Neural cell (in vitro differentiated cells): ENCODE results near the gene REPIN1. TPM values are rescaled to one million over a fixed set of nuclear protein-coding genes. Genes with fewer than 3 reads are reported as not detected.

Experiments used
- H2AFZ ChIP-seq: fragments of 200-600, 300-800 bp; sonication (generic), shearing (Covaris generic); 2 replicates; pipeline ENCODE4 v1.6.0; 2014; ENCODE audit warnings: low read depth, mild to moderate bottlenecking, antibody characterized with exemption, low read length, moderate library complexity
- H3F3A ChIP-seq: fragments of 200-600 bp; shearing (Covaris generic); 2 replicates; pipeline ENCODE4 v1.6.1; 2016; ENCODE audit warnings: mild to moderate bottlenecking, moderate library complexity, mixed read lengths, antibody characterized with exemption, low read length; ENCODE audit not compliant: insufficient read depth, poor library complexity, severe bottlenecking
- H3K27ac ChIP-seq: fragments of 200-600, 300-800 bp; sonication (generic), shearing (Covaris generic); 2 replicates; pipeline ENCODE4 v1.5.1; 2014; ENCODE audit warnings: mild to moderate bottlenecking, low read length, moderate library complexity
- H3K27me3 ChIP-seq: fragments of 300-800, 200-600 bp; sonication (generic), shearing (Covaris generic); 2 replicates; pipeline ENCODE4 v1.6.0; 2014; ENCODE audit warnings: mild to moderate bottlenecking, low read depth, low read length, moderate library complexity; ENCODE audit not compliant: insufficient read depth
- H3K36me3 ChIP-seq: fragments of 300-800, 200-600 bp; sonication (generic), shearing (Covaris generic); 2 replicates; pipeline ENCODE4 v1.5.1; 2014; ENCODE audit warnings: mild to moderate bottlenecking, antibody characterized with exemption, low read length, moderate library complexity; ENCODE audit not compliant: insufficient read depth
- H3K4me2 ChIP-seq: fragments of 300-800, 200-600 bp; sonication (generic), shearing (Covaris generic); 2 replicates; pipeline ENCODE4 v1.6.0; 2014; ENCODE audit warnings: mild to moderate bottlenecking, low read length
- H3K4me3 ChIP-seq: fragments of 300-800, 200-600 bp; sonication (generic), shearing (Covaris generic); 2 replicates; pipeline ENCODE4 v1.5.1; 2014; ENCODE audit warnings: mild to moderate bottlenecking, low read length, moderate library complexity
- H3K79me2 ChIP-seq: fragments of 200-600 bp; shearing (Covaris generic); replicated peaks from 2 replicates; pipeline ENCODE4 v1.6.0; 2014; ENCODE audit warnings: mild to moderate bottlenecking, low read length, moderate library complexity; ENCODE audit not compliant: insufficient read depth
- H3K9ac ChIP-seq: fragments of 300-800, 200-600 bp; sonication (generic), shearing (Covaris generic); 2 replicates; pipeline ENCODE4 v1.6.1; 2016; ENCODE audit warnings: mild to moderate bottlenecking, low read length, mixed read lengths
- H3K9me2 ChIP-seq: fragments of 200-600 bp; shearing (Covaris generic); 2 replicates; pipeline ENCODE4 v1.6.1; 2016; ENCODE audit warnings: mild to moderate bottlenecking, low read length, mixed read lengths; ENCODE audit not compliant: insufficient read depth
- H3K9me3 ChIP-seq: fragments of 200-600, 300-800 bp; sonication (generic), shearing (Covaris generic); 2 replicates; pipeline ENCODE4 v1.6.1; 2016; ENCODE audit warnings: mild to moderate bottlenecking, mixed run types, low read length, moderate library complexity, mixed read lengths
- H4K20me1 ChIP-seq: fragments of 200-600 bp; shearing (Covaris generic); 2 replicates; pipeline ENCODE4 v1.6.1; 2016; ENCODE audit warnings: mild to moderate bottlenecking, mixed run types; ENCODE audit not compliant: insufficient read depth
- EP300 ChIP-seq: fragments of 450-650 bp; conservative IDR thresholded peaks from 2 replicates; pipeline ENCODE4 v1.6.1; 2014; ENCODE audit warnings: antibody characterized with exemption, mild to moderate bottlenecking, moderate library complexity; ENCODE audit not compliant: poor library complexity, severe bottlenecking
- EZH2 ChIP-seq: fragments of 200-600, 300-800 bp; shearing (Covaris generic), sonication (generic); IDR thresholded peaks from 2 replicates; pipeline ENCODE4 v1.6.1; 2014; ENCODE audit warnings: antibody characterized with exemption, low read length, borderline replicate concordance, mild to moderate bottlenecking; ENCODE audit not compliant: insufficient read depth, poor library complexity, severe bottlenecking
- MXI1 ChIP-seq: fragments of 450-650 bp; conservative IDR thresholded peaks from 2 replicates; pipeline ENCODE4 v1.6.1; 2014; ENCODE audit warnings: antibody characterized with exemption, mild to moderate bottlenecking; ENCODE audit not compliant: poor library complexity, severe bottlenecking
- POLR2AphosphoS5 ChIP-seq: IDR thresholded peaks from 2 replicates; pipeline ENCODE4 v1.6.1; 2012
- RAD21 ChIP-seq: fragments of 450-650 bp; conservative IDR thresholded peaks from 2 replicates; pipeline ENCODE4 v1.6.1; 2014; ENCODE audit warnings: antibody characterized with exemption, mild to moderate bottlenecking, moderate library complexity
- SMC3 ChIP-seq: fragments of 450-650 bp; conservative IDR thresholded peaks from 2 replicates; pipeline ENCODE4 v1.6.1; 2014; ENCODE audit warnings: antibody characterized with exemption, mild to moderate bottlenecking, moderate library complexity; ENCODE audit not compliant: poor library complexity
- TAF1 ChIP-seq: IDR thresholded peaks from 2 replicates; pipeline ENCODE4 v1.6.1; 2012; ENCODE audit warnings: low read depth
- polyA plus RNA-seq: library from polyadenylated mRNA; depleted of rRNA; stranded (reverse); fragments of >200 nt; gene quantifications from 2 replicates; pipeline ENCODE4 v1.2.3, GENCODE V29; 2014
- TF ChIP-seq, protein P1 (sequence below): IDR thresholded peaks from 2 replicates; pipeline ENCODE4 v1.6.1; 2012; ENCODE audit warnings: borderline replicate concordance
- TF ChIP-seq, protein P2 (sequence below): fragments of 450-650 bp; IDR thresholded peaks from 2 replicates; pipeline ENCODE4 v1.5.1; 2014; ENCODE audit warnings: antibody characterized with exemption, mild to moderate bottlenecking, moderate library complexity; ENCODE audit not compliant: poor library complexity, severe bottlenecking

Gene REPIN1
- polyA plus RNA-seq, 1 donor from 2014 or later: 95.5 TPM

DNA sequence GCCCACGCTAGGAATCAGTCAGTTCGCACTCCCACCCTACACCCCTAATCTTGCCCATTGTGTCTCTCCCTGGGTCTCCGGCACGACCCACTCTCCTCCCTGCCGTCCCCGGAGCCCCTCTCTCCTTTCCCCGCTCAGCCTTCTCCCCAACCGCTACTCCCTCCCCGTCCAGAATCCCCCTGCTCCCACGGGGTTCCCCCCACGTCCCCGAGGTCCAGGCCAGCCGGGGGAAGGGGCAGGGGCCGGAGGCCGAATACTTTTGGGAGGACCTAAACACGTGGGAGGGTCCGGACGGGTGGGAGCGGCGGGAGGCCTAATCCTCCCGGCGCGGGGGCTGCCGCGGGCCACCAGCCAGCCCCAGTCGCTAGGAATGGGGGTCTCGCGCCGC lies 27.8 kb upstream of the REPIN1 start:
- Histone ChIP-seq H3K9ac (no peak overlapping the region), H3F3A (no peaks in the 10 kb centered on the region), H2AFZ (no peak overlapping the region), H3K36me3 (no peaks in the 10 kb centered on the region), H3K9me3 (no peaks in the 10 kb centered on the region), H3K27me3 (peaks cover 39% of the 10 kb centered on the region), H3K27ac (no peak overlapping the region), H4K20me1 (no peaks in the 10 kb centered on the region), H3K4me3 (no peak overlapping the region), H3K9me2 (no peaks in the 10 kb centered on the region), H3K79me2 (no peaks in the 10 kb centered on the region), H3K4me2 (no peak overlapping the region)
- TF ChIP-seq EZH2 (no peak), TAF1 (no peak), POLR2AphosphoS5 (no peak), RAD21 (no peak), EP300 (no peak), MXI1 (no peak), SMC3 (no peak)
- TF ChIP-seq, protein P1, sequence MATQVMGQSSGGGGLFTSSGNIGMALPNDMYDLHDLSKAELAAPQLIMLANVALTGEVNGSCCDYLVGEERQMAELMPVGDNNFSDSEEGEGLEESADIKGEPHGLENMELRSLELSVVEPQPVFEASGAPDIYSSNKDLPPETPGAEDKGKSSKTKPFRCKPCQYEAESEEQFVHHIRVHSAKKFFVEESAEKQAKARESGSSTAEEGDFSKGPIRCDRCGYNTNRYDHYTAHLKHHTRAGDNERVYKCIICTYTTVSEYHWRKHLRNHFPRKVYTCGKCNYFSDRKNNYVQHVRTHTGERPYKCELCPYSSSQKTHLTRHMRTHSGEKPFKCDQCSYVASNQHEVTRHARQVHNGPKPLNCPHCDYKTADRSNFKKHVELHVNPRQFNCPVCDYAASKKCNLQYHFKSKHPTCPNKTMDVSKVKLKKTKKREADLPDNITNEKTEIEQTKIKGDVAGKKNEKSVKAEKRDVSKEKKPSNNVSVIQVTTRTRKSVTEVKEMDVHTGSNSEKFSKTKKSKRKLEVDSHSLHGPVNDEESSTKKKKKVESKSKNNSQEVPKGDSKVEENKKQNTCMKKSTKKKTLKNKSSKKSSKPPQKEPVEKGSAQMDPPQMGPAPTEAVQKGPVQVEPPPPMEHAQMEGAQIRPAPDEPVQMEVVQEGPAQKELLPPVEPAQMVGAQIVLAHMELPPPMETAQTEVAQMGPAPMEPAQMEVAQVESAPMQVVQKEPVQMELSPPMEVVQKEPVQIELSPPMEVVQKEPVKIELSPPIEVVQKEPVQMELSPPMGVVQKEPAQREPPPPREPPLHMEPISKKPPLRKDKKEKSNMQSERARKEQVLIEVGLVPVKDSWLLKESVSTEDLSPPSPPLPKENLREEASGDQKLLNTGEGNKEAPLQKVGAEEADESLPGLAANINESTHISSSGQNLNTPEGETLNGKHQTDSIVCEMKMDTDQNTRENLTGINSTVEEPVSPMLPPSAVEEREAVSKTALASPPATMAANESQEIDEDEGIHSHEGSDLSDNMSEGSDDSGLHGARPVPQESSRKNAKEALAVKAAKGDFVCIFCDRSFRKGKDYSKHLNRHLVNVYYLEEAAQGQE: no peak
- TF ChIP-seq, protein P2, sequence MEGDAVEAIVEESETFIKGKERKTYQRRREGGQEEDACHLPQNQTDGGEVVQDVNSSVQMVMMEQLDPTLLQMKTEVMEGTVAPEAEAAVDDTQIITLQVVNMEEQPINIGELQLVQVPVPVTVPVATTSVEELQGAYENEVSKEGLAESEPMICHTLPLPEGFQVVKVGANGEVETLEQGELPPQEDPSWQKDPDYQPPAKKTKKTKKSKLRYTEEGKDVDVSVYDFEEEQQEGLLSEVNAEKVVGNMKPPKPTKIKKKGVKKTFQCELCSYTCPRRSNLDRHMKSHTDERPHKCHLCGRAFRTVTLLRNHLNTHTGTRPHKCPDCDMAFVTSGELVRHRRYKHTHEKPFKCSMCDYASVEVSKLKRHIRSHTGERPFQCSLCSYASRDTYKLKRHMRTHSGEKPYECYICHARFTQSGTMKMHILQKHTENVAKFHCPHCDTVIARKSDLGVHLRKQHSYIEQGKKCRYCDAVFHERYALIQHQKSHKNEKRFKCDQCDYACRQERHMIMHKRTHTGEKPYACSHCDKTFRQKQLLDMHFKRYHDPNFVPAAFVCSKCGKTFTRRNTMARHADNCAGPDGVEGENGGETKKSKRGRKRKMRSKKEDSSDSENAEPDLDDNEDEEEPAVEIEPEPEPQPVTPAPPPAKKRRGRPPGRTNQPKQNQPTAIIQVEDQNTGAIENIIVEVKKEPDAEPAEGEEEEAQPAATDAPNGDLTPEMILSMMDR: no peak

DNA sequence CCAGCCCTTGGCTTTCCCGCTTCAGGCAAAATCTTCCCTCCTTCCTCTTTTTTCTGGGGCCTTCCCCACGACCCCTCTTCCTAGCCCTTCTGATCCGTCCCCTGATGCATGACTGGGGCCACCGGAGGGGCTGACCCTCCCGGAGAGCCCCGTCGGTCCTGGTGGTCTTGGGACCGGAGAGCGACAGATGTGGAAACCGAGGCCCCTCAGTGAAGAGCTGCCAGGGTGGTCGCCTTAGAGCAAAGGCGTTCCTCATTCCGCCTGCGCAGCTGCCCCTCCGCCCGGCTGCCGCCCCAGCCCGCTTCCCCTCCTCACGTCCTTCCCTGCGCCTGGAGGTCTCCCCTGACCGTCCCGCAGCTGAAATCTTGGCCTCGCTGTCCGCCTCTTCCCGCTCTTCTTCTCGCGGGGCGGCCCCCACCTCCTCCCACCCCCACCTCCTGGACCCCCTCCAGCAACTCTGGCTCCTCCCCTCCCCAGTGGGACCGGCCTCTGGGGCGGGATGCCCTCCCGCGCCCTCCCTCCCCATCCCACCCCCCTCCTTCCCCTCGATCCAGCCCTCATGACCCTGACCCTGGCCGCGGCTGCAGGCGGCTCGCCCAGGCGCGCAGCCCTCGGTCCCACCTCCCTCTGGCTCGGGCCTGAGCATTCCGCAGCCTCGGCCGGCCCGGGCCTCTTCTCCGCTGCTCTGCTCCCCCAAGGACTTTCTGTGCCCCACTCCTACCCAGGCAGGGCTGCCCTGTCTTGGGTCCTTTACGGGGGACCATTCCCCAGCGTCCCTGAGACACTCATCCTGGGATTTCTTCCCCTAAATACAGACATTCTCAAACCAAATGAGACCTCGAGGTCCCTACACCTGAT lies 27.1 kb upstream of the REPIN1 start, which contains the start of gene RARRES2:
Gene RARRES2 (minus strand): TSS at position 367 of the 858 bp plus-strand sequence. CDS start 1,020 bp downstream, outside the sequence.
- no peaks in the 10 kb centered on the region for H3F3A ChIP-seq
- no peak within 1 kb of the TSS for H3K4me3 ChIP-seq
- H3K79me2 ChIP-seq: no peaks in the 10 kb centered on the region
- no peak within 1 kb of the TSS for H3K9ac ChIP-seq
- H3K27me3 ChIP-seq: peaks cover 39% of the 10 kb centered on the region
- no peaks in the 10 kb centered on the region for H4K20me1 ChIP-seq
- no peaks in the 10 kb centered on the region for H3K36me3 ChIP-seq
- no peaks in the 10 kb centered on the region for H3K9me2 ChIP-seq
- no peak within 1 kb of the TSS for H3K4me2 ChIP-seq
- no peak within 1 kb of the TSS for H2AFZ ChIP-seq
- TF ChIP-seq TAF1: no peak
- no peak for TF ChIP-seq MXI1
- TF ChIP-seq, protein P2: no peak
- TF ChIP-seq RAD21: no peak
- TF ChIP-seq EZH2: no peak
- no peak for TF ChIP-seq SMC3
- TF ChIP-seq, protein P1: no peak
- no peak for TF ChIP-seq POLR2AphosphoS5
- no peak for TF ChIP-seq EP300
- H3K27ac ChIP-seq: no peak within 1 kb of the TSS
- no peaks in the 10 kb centered on the region for H3K9me3 ChIP-seq
